GM12878 (cell line): ENCODE measurements around the gene RBM44. TPM values are rescaled to one million over a fixed set of nuclear protein-coding genes. Genes with fewer than 3 reads are reported as not detected.

Experiments used
- ATAC-seq: fragments of 200-7000 bp; cut with Tn5 transposase; 3 replicates; pipeline ENCODE4 v1.9.1; 2020; ENCODE audit warnings: mild to moderate bottlenecking, moderate library complexity
- BruUV-seq: library from RNA; stranded (reverse); fragments of 400-500 nt; replicated peaks from 2 replicates; lab custom pipeline; 2021; lab: Mats Ljungman, UMichigan
- CTCF ChIA-PET: fragments of 300-600 bp; sonication (Branson Sonifier 250); formaldehyde crosslinking; extraction: SDS; loops from one replicate; lab custom pipeline; 2021; ENCODE audit warnings: inconsistent platforms; lab: Yijun Ruan, JAX
- POLR2A ChIA-PET: fragments of 350-600 bp; formaldehyde crosslinking; extraction: SDS; loops from one replicate; lab custom pipeline; 2021; ENCODE audit warnings: inconsistent platforms; lab: Charles Lee
- RAD21 ChIA-PET: fragments of 300-600 bp; sonication (Branson Sonifier 250); formaldehyde crosslinking; loops from one replicate; lab custom pipeline; 2023; ENCODE audit warnings: antibody characterized with exemption; ENCODE audit not compliant: unreplicated experiment; lab: Charles Lee
- SMC1A ChIA-PET: fragments of 300-600 bp; sonication (Branson Sonifier 250); formaldehyde crosslinking; loops from one replicate; lab custom pipeline; 2023; ENCODE audit not compliant: unreplicated experiment, uncharacterized antibody; lab: Charles Lee
- DNase-seq: peaks from one replicate; pipeline ENCODE4 v3.0.0-alpha.2; 2011; ENCODE audit warnings: low read depth, low spot score
- FAIRE-seq: peaks from 3 replicates; lab custom pipeline; 2011; peaks lifted over from hg19 to GRCh38; lab: Jason Lieb, UNC
- H2AFZ ChIP-seq: 2 replicates; pipeline ENCODE4 v1.6.0; 2011; ENCODE audit warnings: low read depth, low read length, control low read depth; ENCODE audit not compliant: control insufficient read depth
- H3K27ac ChIP-seq: 2 replicates; pipeline ENCODE4 v1.5.1; 2011; ENCODE audit warnings: control low read depth; ENCODE audit not compliant: control insufficient read depth, insufficient read depth
- H3K27me3 ChIP-seq, 2 experiments: replicated peaks in 1 of 2; 2 replicates each; pipeline versions ENCODE4 v1.6.0 to v1.6.1; 2011; ENCODE audit warnings: low read length in 1 of 2; ENCODE audit not compliant: control insufficient read depth in 2 of 2, insufficient read depth in 2 of 2
- H3K36me3 ChIP-seq, 2 experiments: 2 replicates each; pipeline ENCODE4 v1.5.1; 2011; ENCODE audit warnings: low read length in 1 of 2; ENCODE audit not compliant: control insufficient read depth in 2 of 2, insufficient read depth in 2 of 2
- H3K4me1 ChIP-seq: 2 replicates; pipeline ENCODE4 v1.6.1; 2011; ENCODE audit warnings: mild to moderate bottlenecking, low read length, moderate library complexity, mixed read lengths; ENCODE audit not compliant: control insufficient read depth, insufficient read depth
- H3K4me2 ChIP-seq: 2 replicates; pipeline ENCODE4 v1.6.0; 2011; ENCODE audit warnings: control low read depth; ENCODE audit not compliant: control insufficient read depth, insufficient read depth
- H3K4me3 ChIP-seq: fragments of 200-600 bp; sonication (generic); 2 replicates; pipeline ENCODE4 v1.5.1; 2016
- H3K79me2 ChIP-seq: 2 replicates; pipeline ENCODE4 v1.6.0; 2011; ENCODE audit warnings: low read length; ENCODE audit not compliant: control insufficient read depth, insufficient read depth
- H3K9ac ChIP-seq: 2 replicates; pipeline ENCODE4 v1.8.0; 2011; ENCODE audit warnings: low read length, control low read depth, mixed read lengths; ENCODE audit not compliant: control insufficient read depth, insufficient read depth
- H3K9me3 ChIP-seq: replicated peaks from 3 replicates; pipeline ENCODE4 v1.5.1; 2011; ENCODE audit warnings: mild to moderate bottlenecking, low read length; ENCODE audit not compliant: control insufficient read depth, insufficient read depth
- H4K20me1 ChIP-seq: 2 replicates; pipeline ENCODE4 v1.6.0; 2011; ENCODE audit not compliant: control insufficient read depth, insufficient read depth
- FOXM1 ChIP-seq: IDR thresholded peaks from 2 replicates; pipeline ENCODE4 v1.6.1; 2012; ENCODE audit warnings: low read depth, mild to moderate bottlenecking, inconsistent platforms, low read length, moderate library complexity
- GABPA ChIP-seq: IDR thresholded peaks from 2 replicates; pipeline ENCODE4 v1.6.1; 2014; ENCODE audit warnings: antibody characterized with exemption, low read depth, mild to moderate bottlenecking, inconsistent platforms
- JUNB ChIP-seq: IDR thresholded peaks from 2 replicates; pipeline ENCODE4 v1.6.1; 2016; ENCODE audit warnings: antibody characterized with exemption, mild to moderate bottlenecking
- NFXL1 ChIP-seq: fragments of 450-650 bp; IDR thresholded peaks from 2 replicates; pipeline ENCODE4 v1.6.1; 2017; ENCODE audit warnings: antibody characterized with exemption, mild to moderate bottlenecking, borderline replicate concordance
- RUNX3 ChIP-seq: IDR thresholded peaks from 2 replicates; pipeline ENCODE4 v1.6.1; 2012; ENCODE audit warnings: low read length, inconsistent platforms
- SIN3A ChIP-seq: IDR thresholded peaks from 2 replicates; pipeline ENCODE4 v1.6.1; 2012; ENCODE audit warnings: low read depth, low read length, improper control_type of control experiment
- STAT3 ChIP-seq: IDR thresholded peaks from 2 replicates; pipeline ENCODE4 v1.6.1; 2011; ENCODE audit warnings: low read depth, low read length, improper control_type of control experiment
- ZBED1 ChIP-seq: IDR thresholded peaks from 2 replicates; pipeline ENCODE4 v1.6.1; 2016; ENCODE audit warnings: borderline replicate concordance
- ZNF274 ChIP-seq: IDR thresholded peaks from one replicate; pipeline ENCODE4 v1.8.0; 2011; ENCODE audit not compliant: insufficient read length, insufficient read depth
- WGBS: methylation state at CpG from one replicate; pipeline ENCODE4 v1.1.6; 2016; ENCODE audit warnings: low lambda C conversion rate; ENCODE audit not compliant: insufficient replicate concordance, insufficient coverage; ENCODE audit errors: missing lambda C conversion rate; 5-methylcytosine and 5-hydroxymethylcytosine counted together
- in situ Hi-C: fragments of 300-500 bp; cut with MboI; formaldehyde crosslinking; loops from 9 replicates; pipeline ENCODE4 v1.14.3; 2018; ENCODE audit warnings: mixed read lengths
- intact Hi-C: fragments of 100-400 bp; cut with micrococcal nuclease; formaldehyde crosslinking; loops from one replicate; pipeline ENCODE4 v1.14.2; 2022; ENCODE audit not compliant: unreplicated experiment
- polyA plus RNA-seq, 11 experiments: library from polyadenylated mRNA; depleted of rRNA in 4 of 11; unstranded in 6 of 11; stranded (reverse) in 5 of 11; fragments of >200 nt; fragmentation: Nextera tagmentation in 4 of 11; fragmentation: Illumina TruSeq in 1 of 11; extraction: Ambion mirVana in 4 of 11; extraction: Trizol in 1 of 11; gene quantifications; 1 replicate in 1 of 11; 2 replicates in 10 of 11; pipeline versions ENCODE4 v1.2.1 to v1.2.3, GENCODE V29; 2011 to 2016; ENCODE audit warnings: inconsistent platforms in 2 of 11, missing spikeins in 2 of 11, low read depth in 1 of 11
- total RNA-seq, 4 experiments: library from RNA; depleted of rRNA in 3 of 4; stranded (reverse); fragments of >200 nt in 3 of 4; fragmentation: Illumina TruSeq in 1 of 4; extraction: Trizol in 1 of 4; gene quantifications; 2 replicates each; pipeline versions ENCODE4 v1.2.1 to v1.2.3, GENCODE V29; 2013 to 2021
- TF ChIP-seq, protein P1 (sequence below): fragments of 450-650 bp; formaldehyde crosslinking; IDR thresholded peaks from 2 replicates; pipeline ENCODE4 v1.4.0; 2020; ENCODE audit warnings: mild to moderate bottlenecking, moderate library complexity
- TF ChIP-seq, protein P2 (sequence below): fragments of 450-650 bp; formaldehyde crosslinking; IDR thresholded peaks from 2 replicates; pipeline ENCODE4 v1.5.0; 2022; ENCODE audit warnings: mild to moderate bottlenecking, missing genetic modification characterization

The RBM44 gene
- total and polyA plus RNA-seq, 10 of the 15 experiments (the other 5 are each of a cell fraction or from before 2014, with no cell fraction given): 0.14 to 1.4 (median 0.62) TPM; not detected in 1

DNA sequence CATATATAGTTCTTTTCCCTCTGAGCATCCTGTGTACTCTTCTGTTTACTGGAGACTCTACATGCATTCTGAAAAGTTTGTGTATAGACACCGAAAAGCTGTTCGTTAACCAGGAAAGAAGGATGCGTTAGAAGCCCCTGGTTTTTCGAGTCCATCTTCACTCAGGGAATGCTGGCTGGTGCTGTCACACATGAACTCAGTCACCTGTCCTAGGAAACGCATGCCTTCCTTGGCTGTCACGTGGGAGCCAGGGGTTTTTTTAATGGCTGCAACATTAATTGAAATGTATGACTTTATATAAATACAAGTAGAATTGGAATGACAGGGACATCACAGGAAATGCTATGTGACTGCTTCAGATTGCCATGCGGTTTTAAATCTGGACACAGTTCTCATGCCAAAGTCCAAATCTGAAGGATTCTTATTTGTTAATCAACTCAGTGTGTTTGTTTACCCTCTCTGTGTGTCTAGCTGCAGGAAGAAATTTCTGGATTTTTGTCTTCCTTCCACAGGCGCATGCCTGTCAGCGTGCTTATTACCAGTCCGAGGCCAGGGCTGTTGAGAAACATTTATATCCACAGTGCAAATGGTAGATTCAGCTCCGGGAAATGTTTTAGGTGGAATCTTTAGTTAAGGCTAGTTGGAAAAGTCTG, 63.4 kb downstream of the RBM44 start:
- ChIA-PET RAD21 (interaction anchor here (0.9 kb wide), 1 partner anchor 108 kb away, joined by 3 read pairs; no protein-coding TSS in a partner anchor), CTCF (interaction anchor here (0.5 to 1.2 kb wide), 4 partner anchors 43 to 153 kb away, joined by 3 to 4 read pairs (median 3); no protein-coding TSS in a partner anchor), POLR2A (no interaction called here), SMC1A (interaction anchor here (0.7 to 1.2 kb wide), 4 partner anchors 11 to 46 kb away, joined by 3 to 4 read pairs (median 3); no protein-coding TSS in a partner anchor)
- Histone ChIP-seq H2AFZ (no peak overlapping the region), H3K9me3 (no peaks in the 10 kb centered on the region), H3K4me1 (no peaks in the 10 kb centered on the region), H3K79me2 (no peaks in the 10 kb centered on the region), H3K9ac (no peak overlapping the region), H3K4me2 (no peak overlapping the region), H4K20me1 (no peaks in the 10 kb centered on the region), H3K4me3 (no peak overlapping the region), H3K36me3 (no peaks in the 10 kb centered on the region), H3K27ac (no peak overlapping the region), H3K27me3 (peaks cover 4 to 13% of the 10 kb centered on the region in 2 experiments)
- ATAC-seq: no peak
- 55% methylated on average over 11 of the region's 11 CpGs for WGBS
- in situ Hi-C loops (no loop called here), intact Hi-C loops (no loop called here)
- BruUV-seq: no TSS peak
- FAIRE-seq: no peak
- no peak for DNase-seq
- TF ChIP-seq STAT3: no peak
- TF ChIP-seq ZNF274: no peak
- TF ChIP-seq RUNX3: no peak
- TF ChIP-seq, protein P1, sequence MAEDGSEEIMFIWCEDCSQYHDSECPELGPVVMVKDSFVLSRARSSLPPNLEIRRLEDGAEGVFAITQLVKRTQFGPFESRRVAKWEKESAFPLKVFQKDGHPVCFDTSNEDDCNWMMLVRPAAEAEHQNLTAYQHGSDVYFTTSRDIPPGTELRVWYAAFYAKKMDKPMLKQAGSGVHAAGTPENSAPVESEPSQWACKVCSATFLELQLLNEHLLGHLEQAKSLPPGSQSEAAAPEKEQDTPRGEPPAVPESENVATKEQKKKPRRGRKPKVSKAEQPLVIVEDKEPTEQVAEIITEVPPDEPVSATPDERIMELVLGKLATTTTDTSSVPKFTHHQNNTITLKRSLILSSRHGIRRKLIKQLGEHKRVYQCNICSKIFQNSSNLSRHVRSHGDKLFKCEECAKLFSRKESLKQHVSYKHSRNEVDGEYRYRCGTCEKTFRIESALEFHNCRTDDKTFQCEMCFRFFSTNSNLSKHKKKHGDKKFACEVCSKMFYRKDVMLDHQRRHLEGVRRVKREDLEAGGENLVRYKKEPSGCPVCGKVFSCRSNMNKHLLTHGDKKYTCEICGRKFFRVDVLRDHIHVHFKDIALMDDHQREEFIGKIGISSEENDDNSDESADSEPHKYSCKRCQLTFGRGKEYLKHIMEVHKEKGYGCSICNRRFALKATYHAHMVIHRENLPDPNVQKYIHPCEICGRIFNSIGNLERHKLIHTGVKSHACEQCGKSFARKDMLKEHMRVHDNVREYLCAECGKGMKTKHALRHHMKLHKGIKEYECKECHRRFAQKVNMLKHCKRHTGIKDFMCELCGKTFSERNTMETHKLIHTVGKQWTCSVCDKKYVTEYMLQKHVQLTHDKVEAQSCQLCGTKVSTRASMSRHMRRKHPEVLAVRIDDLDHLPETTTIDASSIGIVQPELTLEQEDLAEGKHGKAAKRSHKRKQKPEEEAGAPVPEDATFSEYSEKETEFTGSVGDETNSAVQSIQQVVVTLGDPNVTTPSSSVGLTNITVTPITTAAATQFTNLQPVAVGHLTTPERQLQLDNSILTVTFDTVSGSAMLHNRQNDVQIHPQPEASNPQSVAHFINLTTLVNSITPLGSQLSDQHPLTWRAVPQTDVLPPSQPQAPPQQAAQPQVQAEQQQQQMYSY (CRISPR knock-in tag): no peak
- TF ChIP-seq GABPA: no peak
- TF ChIP-seq NFXL1: no peak
- TF ChIP-seq, protein P2, sequence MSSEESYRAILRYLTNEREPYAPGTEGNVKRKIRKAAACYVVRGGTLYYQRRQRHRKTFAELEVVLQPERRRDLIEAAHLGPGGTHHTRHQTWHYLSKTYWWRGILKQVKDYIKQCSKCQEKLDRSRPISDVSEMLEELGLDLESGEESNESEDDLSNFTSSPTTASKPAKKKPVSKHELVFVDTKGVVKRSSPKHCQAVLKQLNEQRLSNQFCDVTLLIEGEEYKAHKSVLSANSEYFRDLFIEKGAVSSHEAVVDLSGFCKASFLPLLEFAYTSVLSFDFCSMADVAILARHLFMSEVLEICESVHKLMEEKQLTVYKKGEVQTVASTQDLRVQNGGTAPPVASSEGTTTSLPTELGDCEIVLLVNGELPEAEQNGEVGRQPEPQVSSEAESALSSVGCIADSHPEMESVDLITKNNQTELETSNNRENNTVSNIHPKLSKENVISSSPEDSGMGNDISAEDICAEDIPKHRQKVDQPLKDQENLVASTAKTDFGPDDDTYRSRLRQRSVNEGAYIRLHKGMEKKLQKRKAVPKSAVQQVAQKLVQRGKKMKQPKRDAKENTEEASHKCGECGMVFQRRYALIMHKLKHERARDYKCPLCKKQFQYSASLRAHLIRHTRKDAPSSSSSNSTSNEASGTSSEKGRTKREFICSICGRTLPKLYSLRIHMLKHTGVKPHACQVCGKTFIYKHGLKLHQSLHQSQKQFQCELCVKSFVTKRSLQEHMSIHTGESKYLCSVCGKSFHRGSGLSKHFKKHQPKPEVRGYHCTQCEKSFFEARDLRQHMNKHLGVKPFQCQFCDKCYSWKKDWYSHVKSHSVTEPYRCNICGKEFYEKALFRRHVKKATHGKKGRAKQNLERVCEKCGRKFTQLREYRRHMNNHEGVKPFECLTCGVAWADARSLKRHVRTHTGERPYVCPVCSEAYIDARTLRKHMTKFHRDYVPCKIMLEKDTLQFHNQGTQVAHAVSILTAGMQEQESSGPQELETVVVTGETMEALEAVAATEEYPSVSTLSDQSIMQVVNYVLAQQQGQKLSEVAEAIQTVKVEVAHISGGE (CRISPR knock-in tag): no peak
- no peak for TF ChIP-seq SIN3A
- no peak for TF ChIP-seq ZBED1
- TF ChIP-seq FOXM1: no peak
- no peak for TF ChIP-seq JUNB
